Hypothalamus (tissue), 51 donors: ENCODE results near the gene SRBD1.
A peak's percentile ranks its signal among the peaks of the same experiment; 100 is the strongest.

ENCODE experiments used
- DNase-seq, 51 donors: peaks; one replicate each; lab custom pipeline; 2025; lab: John Stamatoyannopoulos, UW

SRBD1 gene, protein sequence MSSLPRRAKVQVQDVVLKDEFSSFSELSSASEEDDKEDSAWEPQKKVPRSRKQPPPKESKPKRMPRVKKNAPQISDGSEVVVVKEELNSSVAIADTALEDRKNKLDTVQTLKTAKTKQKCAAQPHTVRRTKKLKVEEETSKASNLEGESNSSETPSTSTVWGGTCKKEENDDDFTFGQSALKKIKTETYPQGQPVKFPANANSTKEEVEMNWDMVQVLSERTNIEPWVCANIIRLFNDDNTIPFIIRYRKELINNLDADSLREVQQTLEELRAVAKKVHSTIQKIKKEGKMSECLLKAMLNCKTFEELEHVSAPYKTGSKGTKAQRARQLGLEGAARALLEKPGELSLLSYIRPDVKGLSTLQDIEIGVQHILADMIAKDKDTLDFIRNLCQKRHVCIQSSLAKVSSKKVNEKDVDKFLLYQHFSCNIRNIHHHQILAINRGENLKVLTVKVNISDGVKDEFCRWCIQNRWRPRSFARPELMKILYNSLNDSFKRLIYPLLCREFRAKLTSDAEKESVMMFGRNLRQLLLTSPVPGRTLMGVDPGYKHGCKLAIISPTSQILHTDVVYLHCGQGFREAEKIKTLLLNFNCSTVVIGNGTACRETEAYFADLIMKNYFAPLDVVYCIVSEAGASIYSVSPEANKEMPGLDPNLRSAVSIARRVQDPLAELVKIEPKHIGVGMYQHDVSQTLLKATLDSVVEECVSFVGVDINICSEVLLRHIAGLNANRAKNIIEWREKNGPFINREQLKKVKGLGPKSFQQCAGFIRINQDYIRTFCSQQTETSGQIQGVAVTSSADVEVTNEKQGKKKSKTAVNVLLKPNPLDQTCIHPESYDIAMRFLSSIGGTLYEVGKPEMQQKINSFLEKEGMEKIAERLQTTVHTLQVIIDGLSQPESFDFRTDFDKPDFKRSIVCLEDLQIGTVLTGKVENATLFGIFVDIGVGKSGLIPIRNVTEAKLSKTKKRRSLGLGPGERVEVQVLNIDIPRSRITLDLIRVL

DNA sequence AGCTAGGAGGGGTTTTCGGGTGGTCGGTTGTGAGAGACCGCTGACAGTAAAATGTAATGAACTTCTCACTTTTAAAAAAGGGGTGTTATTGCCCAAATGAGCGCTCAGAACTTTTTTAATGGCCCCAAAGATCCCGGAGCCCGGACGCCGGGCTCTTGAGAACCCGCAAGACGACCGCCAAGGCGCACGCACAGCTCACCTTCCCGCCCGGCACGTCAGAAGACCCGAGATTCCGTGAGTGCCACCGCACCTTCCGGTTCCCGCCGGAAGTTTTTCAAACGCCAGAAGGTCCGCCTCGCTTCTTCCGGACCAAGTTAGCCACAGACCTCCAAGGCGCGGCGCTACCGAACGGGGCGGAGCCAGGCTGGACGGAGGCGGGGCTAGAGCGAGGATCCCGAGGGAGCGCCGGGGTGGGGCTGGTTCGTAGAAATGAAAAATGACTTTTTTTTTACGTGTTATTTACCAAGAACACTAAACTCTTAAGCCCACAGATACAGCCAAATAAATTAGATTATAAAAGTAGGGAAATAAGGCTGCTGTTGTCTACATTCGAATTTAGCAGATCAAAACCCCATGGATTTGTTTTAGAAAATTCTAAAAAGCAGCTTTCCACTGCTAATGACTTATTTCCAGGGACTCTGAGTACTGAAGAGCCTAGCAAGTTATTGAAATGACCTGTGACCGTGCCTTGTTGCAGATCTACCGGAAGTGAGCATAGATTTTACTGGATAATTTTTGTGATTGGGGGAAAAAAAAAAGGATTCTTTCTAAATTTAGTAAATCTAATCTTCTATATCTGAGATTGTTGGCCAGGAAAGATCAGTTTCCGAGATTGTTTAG, at the start of gene SRBD1:
Gene SRBD1, minus strand, starts transcription at position 248 of the 840 bp plus-strand sequence. CDS start 5,826 bp downstream, outside the sequence.
- DNase-seq = peak; percentile 33 to 96 (median 87)

DNA sequence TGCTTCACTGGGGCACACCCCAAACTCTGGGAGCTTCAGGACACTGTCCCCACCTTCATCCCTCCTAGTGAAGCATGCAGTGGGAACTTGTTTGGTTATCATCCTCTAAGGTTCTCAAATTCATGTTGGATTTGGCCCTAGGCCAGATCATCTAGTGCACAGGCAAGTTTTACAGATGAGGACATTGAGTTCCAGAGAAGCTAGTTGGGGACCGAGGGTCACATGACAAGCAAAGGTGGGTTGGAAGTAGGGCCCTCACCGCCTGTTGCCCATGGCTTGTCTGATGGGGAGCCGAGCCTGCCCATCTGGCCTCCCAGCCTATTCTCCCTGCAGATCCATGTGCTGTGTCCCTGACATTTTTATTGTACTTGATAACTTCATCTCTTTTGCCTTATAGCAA, 43.2 kb upstream of the SRBD1 start:
- DNase-seq = no peak

DNA sequence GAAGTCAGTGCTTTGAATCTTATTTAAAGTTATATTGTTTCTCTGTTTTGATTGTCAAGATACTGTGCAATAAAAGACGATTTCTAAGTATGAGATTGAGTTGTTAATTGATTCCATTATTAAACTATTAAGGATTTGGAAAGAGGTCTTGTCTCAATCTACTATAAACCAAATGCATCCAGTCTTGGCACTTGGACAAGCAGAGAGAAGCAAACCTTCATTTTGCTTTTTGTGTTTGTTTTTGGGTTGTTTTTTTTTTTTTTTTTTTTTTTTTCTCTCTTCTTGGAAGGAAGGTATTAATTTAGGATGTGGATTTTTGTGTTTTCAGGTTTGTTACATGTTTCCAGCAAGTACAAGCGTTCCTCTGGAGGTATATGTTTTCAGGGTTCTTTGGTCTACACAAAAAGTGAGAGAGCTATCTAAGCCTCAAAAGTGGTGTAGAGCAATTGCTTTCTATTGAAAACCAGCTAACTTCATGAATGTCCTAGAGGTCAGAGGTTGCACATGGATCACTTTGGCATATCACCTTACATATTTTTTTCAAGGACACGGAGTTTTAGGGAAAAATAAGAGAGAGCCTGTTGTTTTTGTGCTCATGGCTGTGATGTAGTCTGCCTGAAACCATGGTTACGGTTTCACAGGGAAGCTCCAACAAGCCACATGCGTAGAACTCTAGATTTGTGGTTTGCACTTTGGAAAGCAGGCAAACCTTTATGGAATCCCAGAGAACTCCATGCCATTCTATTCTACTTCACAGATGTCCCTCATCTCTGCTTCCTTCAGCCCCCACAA, 42.3 kb upstream of the SRBD1 start:
- DNase-seq = no peak

DNA sequence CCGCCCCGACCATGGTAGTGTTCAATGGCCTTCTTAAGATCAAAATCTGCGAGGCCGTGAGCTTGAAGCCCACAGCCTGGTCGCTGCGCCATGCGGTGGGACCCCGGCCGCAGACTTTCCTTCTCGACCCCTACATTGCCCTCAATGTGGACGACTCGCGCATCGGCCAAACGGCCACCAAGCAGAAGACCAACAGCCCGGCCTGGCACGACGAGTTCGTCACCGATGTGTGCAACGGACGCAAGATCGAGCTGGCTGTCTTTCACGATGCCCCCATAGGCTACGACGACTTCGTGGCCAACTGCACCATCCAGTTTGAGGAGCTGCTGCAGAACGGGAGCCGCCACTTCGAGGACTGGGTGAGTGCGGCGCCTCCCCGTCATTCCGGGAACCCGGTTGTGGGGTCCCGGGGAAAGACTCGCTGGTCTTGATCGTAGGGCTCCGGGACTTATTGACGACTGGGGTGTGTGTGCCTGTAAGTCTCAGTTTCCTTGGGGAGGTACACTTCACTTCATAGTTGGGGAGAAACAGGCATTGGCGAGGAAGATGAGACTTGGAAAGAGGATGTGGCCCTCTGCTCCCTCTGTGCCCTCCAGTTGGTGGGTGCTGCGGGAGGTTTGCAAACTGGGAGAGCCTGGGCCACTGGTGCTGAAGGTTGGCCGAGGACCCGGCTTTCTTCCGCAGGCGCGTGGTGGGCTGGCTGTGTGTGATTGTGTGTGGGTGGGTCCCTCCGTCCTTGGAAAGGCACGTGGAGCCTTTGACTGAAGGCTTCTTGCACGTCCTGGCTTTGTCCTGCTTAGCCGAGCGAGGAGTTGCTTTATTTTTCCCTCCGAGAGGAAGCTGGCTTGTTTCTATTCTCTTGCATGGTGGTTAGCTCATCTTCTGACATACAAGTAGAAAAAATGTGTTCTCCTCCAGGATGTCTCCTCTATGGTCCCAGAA, 41.3 kb upstream of the SRBD1 start:
- peak in 29 of 51 donors; percentile 9 to 73 (median 24) for DNase-seq

DNA sequence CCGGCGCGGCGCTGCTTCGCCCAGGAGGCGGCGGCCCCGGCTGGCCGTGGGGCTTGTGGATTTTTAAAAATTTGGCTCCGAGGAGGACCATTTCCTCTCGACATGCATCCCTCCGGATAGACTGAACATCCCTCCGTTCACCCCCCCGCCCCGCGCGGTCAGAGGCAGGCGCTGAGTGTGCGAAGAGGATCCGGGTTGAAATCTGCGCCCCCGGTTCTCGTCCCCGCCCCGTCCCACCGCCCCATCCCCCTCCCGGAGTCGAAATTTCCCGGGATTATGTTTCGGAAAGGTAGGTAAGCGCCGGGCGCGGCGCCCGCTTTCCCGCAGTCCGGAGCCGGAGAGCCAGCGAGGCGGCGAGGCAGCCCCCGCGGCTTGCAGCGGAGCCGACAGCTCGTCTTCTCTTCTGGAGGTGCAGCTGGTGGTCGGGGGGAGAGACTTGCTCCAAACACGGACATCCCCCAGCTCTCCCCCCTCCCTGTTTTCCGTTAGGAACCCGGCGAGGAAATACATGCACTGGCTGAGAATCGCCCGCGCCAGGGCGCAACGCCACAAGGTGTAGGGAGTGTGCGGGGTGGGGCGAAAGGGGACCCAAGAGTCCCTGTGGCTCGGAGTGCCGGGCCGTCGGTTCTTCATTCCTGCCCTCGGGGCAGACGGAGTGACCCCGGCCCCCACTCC, 40.5 kb upstream of the SRBD1 start, which contains the start of gene PRKCE:
Gene PRKCE, plus strand, starts transcription at position 261 of the 675 bp plus-strand sequence.
- DNase-seq = peak in 36 of 51 donors; percentile 15 to 89 (median 56)

DNA sequence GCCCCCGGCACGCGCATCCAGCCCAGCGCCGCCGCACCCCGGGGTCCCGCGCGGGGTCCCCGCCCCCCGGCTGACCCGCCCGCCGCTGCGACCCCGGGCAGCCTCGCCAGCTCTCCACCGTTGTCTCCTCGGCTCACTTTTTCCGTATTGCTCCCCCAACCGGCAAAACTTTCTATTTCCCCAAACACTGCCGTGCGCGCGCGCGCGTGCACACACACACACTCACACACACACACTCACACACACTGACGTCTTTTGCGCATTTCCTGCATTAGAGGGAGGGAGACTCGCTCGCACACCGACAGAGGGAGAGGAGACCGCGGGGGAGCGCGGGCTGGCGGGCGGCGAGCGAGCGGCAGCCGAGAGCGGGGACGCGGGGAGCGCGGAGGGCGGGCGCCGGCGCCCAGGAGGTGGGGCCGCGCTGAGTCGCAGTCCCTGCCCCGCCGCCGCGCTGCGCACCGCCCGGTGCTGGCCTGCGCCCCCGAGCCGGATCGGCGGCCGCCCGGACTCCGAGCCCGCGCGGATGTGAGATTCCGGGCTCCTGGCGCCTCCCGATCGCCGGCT, 39.9 kb upstream of the SRBD1 start:
- peak; percentile 26 to 95 (median 87) for DNase-seq

DNA sequence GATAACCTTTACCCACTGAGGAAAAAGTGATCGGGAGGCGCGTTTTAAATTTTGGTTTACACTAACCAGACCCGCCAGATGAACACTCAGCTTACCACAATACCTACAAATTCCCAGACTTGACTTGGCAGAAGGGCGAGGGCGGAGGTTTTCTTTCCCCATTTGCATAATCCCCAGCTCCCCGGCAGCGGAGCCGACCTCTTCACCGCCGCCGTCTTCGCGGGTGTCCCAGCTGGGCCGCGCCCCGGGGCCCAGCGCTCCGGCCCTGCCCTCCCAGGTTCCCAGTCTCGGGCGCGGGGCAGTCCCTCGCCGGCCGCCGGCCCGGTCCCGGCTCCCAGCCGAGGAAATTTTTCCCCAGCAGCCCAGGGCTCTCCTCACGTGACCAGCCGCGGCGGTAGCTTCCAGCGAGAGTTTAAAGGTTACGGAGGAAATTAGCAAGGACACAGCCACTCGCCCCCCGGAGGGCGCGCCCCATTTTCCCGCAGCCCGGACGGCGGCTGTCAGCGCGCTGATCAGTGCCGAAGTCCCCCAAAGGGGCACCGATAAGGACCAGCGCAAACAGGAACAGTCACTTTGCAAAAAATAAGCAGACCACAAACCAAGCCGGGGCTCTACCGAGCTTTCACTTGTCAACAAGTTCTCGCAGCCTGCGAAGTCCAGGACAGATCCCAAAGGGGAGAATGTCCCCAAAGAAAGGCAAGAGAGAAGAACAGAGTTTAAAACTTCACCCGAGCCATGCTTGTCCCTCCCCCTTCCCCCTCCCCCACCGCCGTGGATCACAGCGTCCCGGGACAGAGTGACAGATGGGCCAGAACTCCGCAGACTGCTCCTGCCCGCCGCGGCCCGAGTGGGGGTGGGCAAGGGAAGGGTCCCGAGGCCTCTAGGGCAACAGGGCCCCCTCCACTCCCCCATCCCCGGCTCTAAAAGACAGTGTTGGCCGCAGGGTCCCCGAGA, 39.1 kb upstream of the SRBD1 start:
- peak in 46 of 51 donors; percentile 18 to 89 (median 60) for DNase-seq

DNA sequence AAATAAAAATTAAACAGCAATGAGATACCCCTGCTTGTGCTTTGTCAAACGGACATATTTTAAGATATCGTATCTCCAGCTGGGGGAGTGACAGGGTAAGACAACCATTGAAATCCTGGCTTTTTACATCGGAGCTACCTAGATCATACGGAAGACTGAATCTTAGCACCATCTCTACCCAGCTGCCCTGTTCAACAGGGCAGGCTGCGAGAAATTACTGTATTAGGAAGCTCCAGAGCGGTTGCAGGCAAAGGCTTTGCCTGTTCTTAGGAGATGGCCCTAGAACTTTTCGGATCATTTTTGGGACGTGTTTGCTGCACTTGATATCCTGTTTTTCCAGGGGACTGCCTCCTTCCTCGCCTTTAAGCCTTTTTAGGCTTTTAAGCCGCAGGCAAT, 38.4 kb upstream of the SRBD1 start:
- peak in 3 of 51 donors; percentile 26 to 43 (median 43) for DNase-seq

DNA sequence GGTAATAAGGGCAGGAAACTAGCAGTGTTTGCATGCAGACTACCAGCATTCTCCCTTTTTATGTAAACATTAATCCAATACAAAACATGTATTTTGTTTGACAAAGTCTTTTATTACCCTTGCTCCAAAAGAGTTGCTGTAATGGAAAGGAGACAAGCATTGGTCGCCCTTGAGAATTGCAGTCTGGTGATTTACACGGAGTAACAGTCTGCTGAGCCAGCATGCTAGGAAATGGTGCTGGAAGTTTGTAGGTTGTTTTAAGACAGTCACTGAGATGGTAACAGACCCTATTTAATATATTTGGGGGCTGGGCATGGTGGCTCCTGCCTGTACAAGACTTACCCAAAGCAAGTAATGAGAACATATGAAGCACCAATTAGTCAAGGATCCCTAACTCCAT, 37.6 kb upstream of the SRBD1 start:
- no peak for DNase-seq

DNA sequence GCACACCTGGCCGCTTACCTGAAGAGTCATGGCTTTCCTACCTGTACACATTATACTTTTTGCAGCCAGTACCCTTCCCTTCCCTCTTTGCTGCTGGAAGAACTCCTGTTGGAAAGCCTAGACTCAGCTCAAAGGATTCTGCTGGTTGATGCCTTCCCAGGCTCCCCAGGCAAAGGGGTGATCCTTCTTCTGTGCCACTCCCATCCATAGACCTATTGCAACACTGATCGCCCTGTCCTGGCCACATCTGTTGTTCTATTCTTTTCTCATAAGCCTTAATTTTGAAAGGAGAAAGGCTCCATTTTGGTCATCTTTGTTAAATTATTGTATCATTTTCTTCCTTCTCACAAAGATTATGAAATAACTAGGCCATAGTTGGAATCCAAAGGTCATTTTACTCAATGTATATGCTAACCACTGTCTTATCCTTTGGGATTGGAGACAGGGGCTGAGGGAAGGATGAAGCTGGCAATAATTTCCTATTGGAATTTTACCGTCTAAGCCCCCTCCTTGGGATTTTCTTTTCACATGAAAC, 37.0 kb upstream of the SRBD1 start:
- no peak for DNase-seq

DNA sequence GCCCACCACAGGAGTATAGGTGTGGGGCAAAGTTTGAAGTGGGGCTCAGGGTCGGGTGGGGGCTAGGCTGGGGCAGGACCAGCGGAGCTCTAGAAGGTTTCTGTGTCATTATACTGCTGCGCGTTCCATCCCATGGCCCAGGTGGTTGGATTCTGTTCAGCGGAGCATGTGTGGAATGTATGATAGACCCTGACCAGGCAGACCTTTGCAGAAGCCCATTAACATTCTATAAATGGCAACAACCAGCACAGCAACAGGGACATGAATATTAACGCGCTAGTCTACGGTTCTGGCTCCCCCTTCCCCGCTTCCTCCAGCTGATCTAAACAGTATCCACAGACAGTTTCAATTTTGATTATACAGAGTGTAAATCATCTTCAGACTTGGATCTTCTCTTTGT, 36.3 kb upstream of the SRBD1 start:
- DNase-seq = no peak

DNA sequence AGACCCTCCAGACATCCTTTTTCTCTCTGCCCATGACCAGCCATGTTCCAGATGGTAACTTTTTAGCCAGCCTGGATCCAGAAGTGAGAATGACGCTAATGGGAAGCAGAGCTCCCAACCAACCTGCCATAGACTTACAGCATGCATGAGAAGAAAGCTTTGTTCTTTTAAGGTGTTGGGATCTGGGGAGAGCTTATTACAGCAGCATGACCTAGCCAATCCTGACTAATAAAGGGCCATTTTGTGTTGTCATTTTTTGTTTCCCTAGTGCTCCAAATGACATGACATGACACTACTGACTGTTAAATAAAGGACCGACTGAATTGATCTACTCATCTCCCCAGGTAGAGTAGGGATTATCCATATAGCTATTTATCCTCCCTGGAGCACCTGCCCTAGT, 35.2 kb upstream of the SRBD1 start:
- DNase-seq = no peak

DNA sequence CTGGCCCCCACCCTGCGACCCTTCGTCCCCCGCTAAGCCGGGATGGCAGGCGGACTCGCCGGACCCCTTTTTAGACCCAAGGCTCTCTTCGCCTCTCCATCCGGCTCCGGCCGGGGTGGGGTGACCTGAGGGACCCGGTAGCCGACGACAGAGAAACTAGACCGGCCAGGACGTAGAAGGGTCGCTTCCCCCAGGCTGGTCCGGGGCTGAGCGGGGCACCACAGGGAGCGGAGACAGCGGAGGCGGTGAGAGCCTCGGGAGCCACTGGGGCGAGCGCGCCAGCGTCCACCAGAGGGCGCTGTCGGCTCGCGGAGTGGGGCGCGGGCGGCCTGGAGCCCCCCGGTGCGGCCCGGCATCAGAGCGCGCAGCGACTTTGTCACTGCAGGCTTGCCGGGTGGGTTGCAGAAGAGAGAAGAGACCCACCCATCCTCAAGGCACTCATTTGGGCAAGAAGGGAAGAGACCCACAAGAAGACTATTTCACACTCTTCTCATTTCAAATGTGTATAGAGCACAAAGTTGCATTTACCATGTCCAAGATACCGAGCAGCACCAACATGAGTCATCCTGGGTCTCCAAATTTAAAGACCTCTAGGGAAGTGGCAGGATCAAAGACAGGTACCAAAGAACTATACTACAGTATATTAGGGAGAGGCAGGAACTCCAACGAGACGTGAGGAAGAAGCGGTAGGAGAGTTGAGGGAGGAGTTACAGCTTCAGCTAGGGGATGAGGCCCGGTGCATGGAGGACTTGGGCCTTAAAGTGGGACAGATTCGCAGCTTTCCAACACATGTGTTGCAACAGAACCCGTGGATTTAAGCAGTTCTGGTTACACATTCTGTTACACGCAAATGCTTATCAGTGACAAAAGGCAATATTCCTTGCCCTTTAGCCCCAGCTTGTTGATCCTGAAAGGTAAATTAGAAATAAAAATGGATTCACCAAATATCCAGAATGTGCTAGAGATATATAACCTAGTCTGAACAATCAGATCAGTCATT, 32.8 kb upstream of the SRBD1 start:
- DNase-seq = peak in 48 of 51 donors; percentile 8 to 80 (median 40)

DNA sequence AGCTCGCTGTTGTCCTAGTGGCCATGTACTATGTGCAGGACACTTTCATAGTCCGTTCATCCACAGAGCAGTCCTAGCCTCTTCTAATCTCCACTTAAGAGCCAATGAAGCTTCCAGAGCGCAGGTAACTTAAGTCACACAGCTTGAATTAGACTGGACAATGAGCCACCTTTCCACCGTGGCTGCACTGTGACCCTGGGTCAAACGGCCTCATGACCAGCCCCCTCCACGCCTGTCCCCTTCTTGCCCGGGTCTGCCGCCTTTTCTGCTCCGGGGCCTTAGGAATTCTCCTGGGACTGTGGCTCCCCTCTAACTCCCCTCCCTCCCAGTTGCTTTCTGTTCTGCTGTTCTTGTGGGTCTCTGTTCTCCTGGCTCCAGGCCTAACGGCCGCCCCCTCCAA, 32.0 kb upstream of the SRBD1 start:
- DNase-seq = no peak

DNA sequence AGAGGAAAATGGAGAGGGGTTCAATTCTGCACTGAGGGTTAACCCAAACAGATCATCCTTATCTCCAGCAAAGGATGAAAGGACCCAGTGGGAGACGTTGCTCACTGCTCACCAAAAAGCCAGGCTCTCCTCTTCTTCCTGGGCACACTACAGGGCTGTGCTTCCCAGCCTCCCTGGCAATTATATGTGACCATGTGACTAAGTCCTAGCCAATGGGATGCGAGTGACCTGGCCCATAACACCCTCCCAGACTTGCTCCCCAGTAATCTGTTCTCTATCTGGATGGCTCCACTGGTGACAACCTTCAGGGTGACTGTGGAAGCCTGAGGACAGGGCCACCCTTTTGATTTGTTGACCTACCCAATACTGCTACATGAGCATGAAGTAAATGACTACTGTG, 29.5 kb upstream of the SRBD1 start:
- DNase-seq = no peak
